Stimulated activated CD4-positive, alpha-beta T cell treated with anti-CD3 and anti-CD28 coated beads, Interleukin-4, amount 100 ng/mL, for 4 hours (primary cell): ENCODE data around the gene KREMEN2.
"Not testable (repeated sequence)": the region's sequence is repeated elsewhere in the genome, so short reads cannot be mapped to it uniquely, and the experiment has no call there.

ENCODE experiments used
- DNase-seq, 2 experiments: peaks; one replicate each; pipeline ENCODE4 v3.0.0-alpha.2; 2020

Gene KREMEN2

GRCh38 chr16:2942045-2942444 lies 22.0 kb upstream of the KREMEN2 start:
- DNase-seq: no peak

GRCh38 chr16:2943716-2944115 lies 20.4 kb upstream of the KREMEN2 start:
- not testable (repeated sequence) for DNase-seq

GRCh38 chr16:2946649-2947048 lies 17.4 kb upstream of the KREMEN2 start:
- DNase-seq: no peak

- DNase-seq: no peak
Measured at GRCh38 chr16:2948807-2949704, 15.0 kb upstream of the KREMEN2 start.

GRCh38 chr16:2949705-2950352 lies 14.2 kb upstream of the KREMEN2 start:
- no peak for DNase-seq

- DNase-seq: no peak
Measured at GRCh38 chr16:2950353-2950724, 13.7 kb upstream of the KREMEN2 start.

- DNase-seq: no peak
Measured at GRCh38 chr16:2950773-2951172, 13.3 kb upstream of the KREMEN2 start.

GRCh38 chr16:2952679-2953078 lies 11.4 kb upstream of the KREMEN2 start:
- DNase-seq: no peak

GRCh38 chr16:2953706-2954627 lies 10.1 kb upstream of the KREMEN2 start:
- DNase-seq: no peak

- DNase-seq: no peak
Measured at GRCh38 chr16:2954656-2955381, 9.3 kb upstream of the KREMEN2 start.

- DNase-seq: no peak
Measured at GRCh38 chr16:2955438-2955778, 8.7 kb upstream of the KREMEN2 start.

GRCh38 chr16:2955779-2956578 lies 8.1 kb upstream of the KREMEN2 start:
- no peak for DNase-seq

GRCh38 chr16:2956579-2956956 lies 7.5 kb upstream of the KREMEN2 start:
- DNase-seq: no peak

- DNase-seq: no peak
Measured at GRCh38 chr16:2959206-2959605, 4.9 kb upstream of the KREMEN2 start.

- no peak for DNase-seq
Measured at GRCh38 chr16:2960183-2961010, 3.7 kb upstream of the KREMEN2 start.

GRCh38 chr16:2962334-2963073 lies 1.6 kb upstream of the KREMEN2 start:
- DNase-seq: no peak

GRCh38 chr16:2963074-2963722 lies 877 bp upstream of the KREMEN2 start:
- peak in 1 of 2 experiments; percentile 69 for DNase-seq

- DNase-seq: peak; percentile 46 to 54
Measured at GRCh38 chr16:2964475-2965336, 631 bp downstream of the KREMEN2 start.
